HepG2 (cell line): ENCODE data around the gene SLC25A19. TPM values are rescaled to one million over a fixed set of nuclear protein-coding genes. Genes with fewer than 3 reads are reported as not detected.
A peak's percentile ranks its signal among the peaks of the same experiment; 100 is the strongest.

Source experiments
- ARNT ChIP-seq: fragments of 450-650 bp; IDR thresholded peaks from 2 replicates; pipeline ENCODE4 v1.6.1; 2017
- FUBP1 ChIP-seq: sonication (generic); formaldehyde crosslinking; IDR thresholded peaks from 2 replicates; pipeline ENCODE4 v1.5.1; 2020; ENCODE audit warnings: missing genetic modification reagents, mild to moderate bottlenecking, borderline replicate concordance
- GTF3A ChIP-seq: sonication (generic); formaldehyde crosslinking; conservative IDR thresholded peaks from 2 replicates; pipeline ENCODE4 v1.4.0; 2020; ENCODE audit warnings: mild to moderate bottlenecking, missing genetic modification reagents
- HOXA5 ChIP-seq: sonication (generic); formaldehyde crosslinking; IDR thresholded peaks from 2 replicates; pipeline ENCODE4 v1.4.0; 2020; ENCODE audit warnings: missing genetic modification reagents
- HOXD1 ChIP-seq: sonication (generic); formaldehyde crosslinking; IDR thresholded peaks from 2 replicates; pipeline ENCODE4 v1.5.0; 2020; ENCODE audit warnings: missing genetic modification reagents
- JUN ChIP-seq: sonication (generic); formaldehyde crosslinking; IDR thresholded peaks from 2 replicates; pipeline ENCODE4 v1.4.0; 2020; ENCODE audit warnings: mild to moderate bottlenecking, missing genetic modification reagents
- KDM5B ChIP-seq: sonication (generic); formaldehyde crosslinking; IDR thresholded peaks from 2 replicates; pipeline ENCODE4 v1.4.0; 2020; ENCODE audit warnings: missing genetic modification reagents, mild to moderate bottlenecking, borderline replicate concordance
- KMT2A ChIP-seq: sonication (generic); formaldehyde crosslinking; IDR thresholded peaks from 2 replicates; pipeline ENCODE4 v1.4.0; 2020; ENCODE audit warnings: missing genetic modification reagents
- MAFK ChIP-seq, 2 experiments: IDR thresholded peaks in 1 of 2; conservative IDR thresholded peaks in 1 of 2; 2 replicates each; pipeline ENCODE4 v1.6.1; 2011; ENCODE audit warnings: improper control_type of control experiment in 2 of 2, low read length in 2 of 2
- NONO ChIP-seq, 2 experiments: fragments of 450-650 bp in 1 of 2; sonication (generic) in 1 of 2; formaldehyde crosslinking in 1 of 2; IDR thresholded peaks in 1 of 2; conservative IDR thresholded peaks in 1 of 2; 2 replicates each; pipeline versions ENCODE4 v1.6.1 to v1.8.0; 2017 to 2022; ENCODE audit warnings: mild to moderate bottlenecking in 1 of 2, missing genetic modification reagents in 1 of 2, moderate library complexity in 1 of 2
- NR2F6 ChIP-seq, 2 experiments: IDR thresholded peaks; 2 replicates each; pipeline ENCODE4 v1.6.1; 2016; ENCODE audit warnings: antibody characterized with exemption in 1 of 2, mild to moderate bottlenecking in 1 of 2
- RAD51 ChIP-seq: fragments of 450-650 bp; IDR thresholded peaks from 2 replicates; pipeline ENCODE4 v1.6.1; 2016; ENCODE audit warnings: borderline replicate concordance
- RELA ChIP-seq: sonication (generic); formaldehyde crosslinking; IDR thresholded peaks from 2 replicates; pipeline ENCODE4 v1.4.0; 2020; ENCODE audit warnings: missing genetic modification reagents
- SMAD1 ChIP-seq: sonication (generic); formaldehyde crosslinking; IDR thresholded peaks from 2 replicates; pipeline ENCODE4 v1.4.0; 2020; ENCODE audit warnings: missing genetic modification reagents, low read depth, mild to moderate bottlenecking, borderline replicate concordance
- STAG1 ChIP-seq: sonication (generic); formaldehyde crosslinking; IDR thresholded peaks from 2 replicates; pipeline ENCODE4 v1.4.0; 2020; ENCODE audit warnings: missing genetic modification reagents
- ZFP36 ChIP-seq: fragments of 150-350 bp; IDR thresholded peaks from 2 replicates; pipeline ENCODE4 v1.6.1; 2018; ENCODE audit warnings: borderline replicate concordance, low read length, low read depth; ENCODE audit not compliant: partially characterized antibody
- ZNF17 ChIP-seq: sonication (generic); formaldehyde crosslinking; IDR thresholded peaks from 2 replicates; pipeline ENCODE4 v1.5.0; 2020; ENCODE audit warnings: mild to moderate bottlenecking, missing genetic modification reagents
- ZNF180 ChIP-seq: sonication (generic); formaldehyde crosslinking; IDR thresholded peaks from 2 replicates; pipeline ENCODE4 v1.4.0; 2020; ENCODE audit warnings: low read depth, missing genetic modification reagents, borderline replicate concordance
- ZNF44 ChIP-seq: sonication (generic); formaldehyde crosslinking; IDR thresholded peaks from 2 replicates; pipeline ENCODE4 v1.5.1; 2020; ENCODE audit warnings: mild to moderate bottlenecking, missing genetic modification reagents
- ZNF564 ChIP-seq: sonication (generic); formaldehyde crosslinking; IDR thresholded peaks from 2 replicates; pipeline ENCODE4 v1.8.1; 2023; ENCODE audit warnings: mild to moderate bottlenecking, missing genetic modification reagents
- polyA plus RNA-seq, 8 experiments: library from polyadenylated mRNA; depleted of rRNA in 3 of 8; stranded (reverse) in 7 of 8; unstranded in 1 of 8; fragments of >200 nt; fragmentation: Illumina TruSeq in 4 of 8; extraction: Trizol in 4 of 8; gene quantifications; 2 replicates each; pipeline versions ENCODE4 v1.2.1 to v1.2.3, GENCODE V29; 2011 to 2016; ENCODE audit warnings: low read depth in 4 of 8, missing spikeins in 1 of 8, mixed read lengths in 1 of 8; ENCODE audit not compliant: insufficient read depth in 1 of 8
- total RNA-seq, 5 experiments: library from RNA; depleted of rRNA; stranded (reverse); fragments of >200 nt; fragmentation: Illumina TruSeq; extraction: Trizol; gene quantifications; 2 replicates each; pipeline ENCODE4 v1.2.3, GENCODE V29; 2016; ENCODE audit warnings: low read depth in 1 of 5
- TF ChIP-seq, protein P1 (sequence below): sonication (generic); formaldehyde crosslinking; IDR thresholded peaks from 2 replicates; pipeline ENCODE4 v1.8.0; 2023; ENCODE audit warnings: mild to moderate bottlenecking, missing genetic modification reagents
- TF ChIP-seq, protein P2 (sequence below): IDR thresholded peaks from 2 replicates; pipeline ENCODE4 v1.6.1; 2016; ENCODE audit warnings: missing compliant biosample characterization, missing genetic modification reagents, borderline replicate concordance
- TF ChIP-seq, protein P3 (sequence below): sonication (generic); formaldehyde crosslinking; IDR thresholded peaks from 2 replicates; pipeline ENCODE4 v1.9.0; 2022; ENCODE audit warnings: missing genetic modification reagents, mild to moderate bottlenecking, borderline replicate concordance

Gene SLC25A19
- total and polyA plus RNA-seq, 2 of the 13 experiments (the other 11 are each of a cell fraction or from before 2014, with no cell fraction given): 24.4 to 41.4 TPM

DNA sequence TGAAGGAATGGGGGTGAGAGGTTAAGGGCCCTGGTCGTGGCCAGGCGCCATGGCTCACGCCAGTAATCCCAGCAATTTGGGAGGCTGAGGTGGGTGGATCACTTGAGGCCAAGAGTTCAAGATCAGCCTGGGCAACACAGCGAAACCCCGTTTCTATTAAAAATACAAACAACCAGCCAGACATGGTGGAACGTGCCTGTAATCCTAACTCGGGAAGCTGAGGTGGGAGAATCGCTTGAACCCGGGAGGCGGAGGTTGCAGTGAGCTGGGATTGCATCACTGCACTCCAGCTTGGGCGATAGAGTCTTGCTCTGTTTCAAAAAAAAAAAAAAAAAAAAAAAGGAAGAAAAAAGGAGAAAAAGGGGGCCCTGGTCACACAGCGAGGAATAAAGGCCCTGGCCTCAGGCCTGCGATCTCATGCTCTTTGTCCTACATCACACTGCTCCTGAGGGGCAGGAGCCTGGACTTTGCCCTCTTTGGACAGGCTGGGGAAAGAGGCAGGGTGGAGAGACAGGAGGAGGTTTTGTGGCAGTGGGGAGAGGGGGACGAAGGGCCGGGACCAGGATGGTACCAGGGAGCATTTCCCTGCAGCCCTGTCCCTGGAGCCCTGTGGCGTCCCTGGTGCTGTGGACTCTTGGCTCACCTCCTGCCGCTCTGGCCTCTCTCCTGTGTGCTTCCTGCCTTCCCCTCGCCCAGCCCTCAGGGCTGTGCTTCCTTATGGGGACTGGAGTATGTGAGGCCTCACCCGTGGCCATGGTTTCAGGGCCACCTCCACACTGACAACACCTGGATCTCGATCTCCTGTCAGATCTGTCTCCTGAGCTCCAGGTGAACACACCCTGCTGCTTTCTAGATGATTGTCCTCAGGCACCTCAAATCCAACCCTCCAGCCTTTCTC lies 19.7 kb upstream of the SLC25A19 start (continued):
- TF ChIP-seq FUBP1 (peak; percentile 81; the same call in 1 of the 2 replicates), KDM5B (CRISPR knock-in tag) (peak; percentile 67; the same call in 1 of the 2 replicates), ZFP36 (no peak), ZNF564 (CRISPR knock-in tag) (peak; percentile 41; the same call in 1 of the 2 replicates), SMAD1 (CRISPR knock-in tag) (peak; percentile 78; the same call in 1 of the 2 replicates), HOXD1 (CRISPR knock-in tag) (peak; percentile 34; the same call in 1 of the 2 replicates), RELA (CRISPR knock-in tag) (no peak), KMT2A (peak; percentile 62; the same call in 1 of the 2 replicates), RAD51 (no peak), MAFK (conservative IDR thresholded peaks at IDR 0.05 in 1 of 2, IDR thresholded peaks at IDR 0.05 in 1 of 2; ENCODE audit: low read length in 2 of 2) (no peak), NR2F6 (IDR thresholded peaks at IDR 0.05) (peak; percentile 57), NR2F6 (CRISPR knock-in tag; IDR thresholded peaks at IDR 0.05) (peak; percentile 78), ZNF44 (CRISPR knock-in tag) (no peak), GTF3A (CRISPR knock-in tag) (0 out of 2 replicates have a peak, but pooled peaks have one; percentile 58), ARNT (no peak), STAG1 (peak; percentile 32; the same call in 1 of the 2 replicates), JUN (CRISPR knock-in tag) (peak; percentile 76), NONO (IDR thresholded peaks at IDR 0.05) (no peak), NONO (CRISPR knock-in tag; conservative IDR thresholded peaks at IDR 0.05) (peak; percentile 92), ZNF17 (CRISPR knock-in tag) (peak; percentile 70; the same call in 1 of the 2 replicates), ZNF180 (CRISPR knock-in tag) (no peak), HOXA5 (peak; percentile 49; the same call in 1 of the 2 replicates)
- TF ChIP-seq, protein P1, sequence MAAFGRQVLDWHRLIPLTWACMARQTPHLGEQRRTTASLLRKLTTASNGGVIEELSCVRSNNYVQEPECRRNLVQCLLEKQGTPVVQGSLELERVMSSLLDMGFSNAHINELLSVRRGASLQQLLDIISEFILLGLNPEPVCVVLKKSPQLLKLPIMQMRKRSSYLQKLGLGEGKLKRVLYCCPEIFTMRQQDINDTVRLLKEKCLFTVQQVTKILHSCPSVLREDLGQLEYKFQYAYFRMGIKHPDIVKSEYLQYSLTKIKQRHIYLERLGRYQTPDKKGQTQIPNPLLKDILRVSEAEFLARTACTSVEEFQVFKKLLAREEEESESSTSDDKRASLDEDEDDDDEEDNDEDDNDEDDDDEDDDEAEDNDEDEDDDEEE: 0 out of 2 replicates have a peak, but pooled peaks have one; percentile 39
- TF ChIP-seq, protein P2, sequence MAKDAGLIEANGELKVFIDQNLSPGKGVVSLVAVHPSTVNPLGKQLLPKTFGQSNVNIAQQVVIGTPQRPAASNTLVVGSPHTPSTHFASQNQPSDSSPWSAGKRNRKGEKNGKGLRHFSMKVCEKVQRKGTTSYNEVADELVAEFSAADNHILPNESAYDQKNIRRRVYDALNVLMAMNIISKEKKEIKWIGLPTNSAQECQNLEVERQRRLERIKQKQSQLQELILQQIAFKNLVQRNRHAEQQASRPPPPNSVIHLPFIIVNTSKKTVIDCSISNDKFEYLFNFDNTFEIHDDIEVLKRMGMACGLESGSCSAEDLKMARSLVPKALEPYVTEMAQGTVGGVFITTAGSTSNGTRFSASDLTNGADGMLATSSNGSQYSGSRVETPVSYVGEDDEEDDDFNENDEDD: peak; percentile 50; the same call in 1 of the 2 replicates
- TF ChIP-seq, protein P3, sequence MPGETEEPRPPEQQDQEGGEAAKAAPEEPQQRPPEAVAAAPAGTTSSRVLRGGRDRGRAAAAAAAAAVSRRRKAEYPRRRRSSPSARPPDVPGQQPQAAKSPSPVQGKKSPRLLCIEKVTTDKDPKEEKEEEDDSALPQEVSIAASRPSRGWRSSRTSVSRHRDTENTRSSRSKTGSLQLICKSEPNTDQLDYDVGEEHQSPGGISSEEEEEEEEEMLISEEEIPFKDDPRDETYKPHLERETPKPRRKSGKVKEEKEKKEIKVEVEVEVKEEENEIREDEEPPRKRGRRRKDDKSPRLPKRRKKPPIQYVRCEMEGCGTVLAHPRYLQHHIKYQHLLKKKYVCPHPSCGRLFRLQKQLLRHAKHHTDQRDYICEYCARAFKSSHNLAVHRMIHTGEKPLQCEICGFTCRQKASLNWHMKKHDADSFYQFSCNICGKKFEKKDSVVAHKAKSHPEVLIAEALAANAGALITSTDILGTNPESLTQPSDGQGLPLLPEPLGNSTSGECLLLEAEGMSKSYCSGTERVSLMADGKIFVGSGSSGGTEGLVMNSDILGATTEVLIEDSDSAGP (CRISPR knock-in tag): peak; percentile 77
